ENCODE data around the gene ARFIP1. TPM values are rescaled to one million over a fixed set of nuclear protein-coding genes. Genes with fewer than 3 reads are reported as not detected.
A peak's percentile ranks its signal among the peaks of the same experiment; 100 is the strongest.

ARFIP1 gene
- total and polyA plus RNA-seq, 2 of the 8 experiments (the other 6 are each of a cell fraction or from before 2014, with no cell fraction given), result 13.5 to 38.0 TPM

DNA sequence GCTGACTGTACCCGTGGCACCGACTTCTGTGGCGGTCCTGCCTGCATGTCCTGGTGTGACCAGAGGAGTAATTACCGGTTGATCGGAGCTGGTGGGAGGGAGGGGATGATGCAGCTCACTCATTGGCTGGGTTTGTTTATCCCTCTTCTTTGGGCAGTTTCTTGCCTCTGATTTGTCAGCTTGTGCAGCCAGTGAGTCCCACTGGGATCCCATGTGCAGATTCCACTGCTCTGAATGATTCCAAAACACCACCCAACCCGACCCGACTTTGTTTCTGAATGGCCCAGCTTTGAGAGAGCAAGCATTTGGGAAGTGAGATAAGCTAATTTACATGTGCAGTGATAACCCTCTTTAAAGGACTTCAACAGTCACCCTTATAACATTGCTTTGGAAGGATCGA lies 170.2 kb downstream of the ARFIP1 start:
- peaks cover 0 to 73% of the 10 kb centered on the region in 2 experiments; a peak in 2 of 4 replicates for H3K79me2 ChIP-seq (ENCODE audit: control insufficient read depth in 1 of 2, insufficient read depth in 2 of 2, low read length in 2 of 2)
- POLR2A ChIA-PET (ENCODE audit: partially characterized antibody), result interaction anchor here (1.2 to 5.8 kb wide), 5 partner anchors 12 to 33 kb away, joined by 3 to 61 read pairs (median 4); partner anchors contain the start of gene FHDC1

More for the DNA sequence above, 170.2 kb downstream of the ARFIP1 start:
- Histone ChIP-seq H2BK5ac (ENCODE audit: low read depth, low read length) (peak overlapping the region; percentile 38), H4K5ac (ENCODE audit: insufficient read length, low read depth, low read length) (peak overlapping the region; percentile 13), H2BK15ac (ENCODE audit: low read length) (no peak overlapping the region), H3K36me3 (ENCODE audit: control insufficient read depth in 2 of 4, insufficient read depth in 4 of 4, low read length in 3 of 4) (peaks cover 4 to 23% (median 13%) of the 10 kb centered on the region in 4 experiments; a peak in 7 of 8 replicates), H3K18ac (ENCODE audit: extremely low read depth, low read length) (0 out of 2 replicates have a peak overlapping the region, but pooled peaks have one; percentile 9), H3K9me3 (ENCODE audit: insufficient read depth in 2 of 2, low read depth in 1 of 2, low read length in 1 of 2) (no peaks in the 10 kb centered on the region), H2AFZ (ENCODE audit: low read length) (no peak overlapping the region), H4K8ac (ENCODE audit: extremely low read depth, insufficient read depth, low read length) (no peak overlapping the region), H3K23ac (ENCODE audit: insufficient read length) (no peak overlapping the region), H3K27ac (ENCODE audit: low read depth, low read length) (peak overlapping the region; percentile 36; the same call in 1 of the 2 replicates), H3K14ac (ENCODE audit: insufficient read length) (no peak overlapping the region), H4K91ac (replicated peaks; ENCODE audit: insufficient read length, low read length) (no peak overlapping the region), H3K4me2 (ENCODE audit: insufficient read depth in 1 of 2, low read depth in 2 of 2, low read length in 2 of 2) (peak overlapping the region in 1 of 2 experiments; percentile 32; a peak in 2 of 4 replicates), H3K79me1 (ENCODE audit: low read depth, low read length) (peaks cover 5% of the 10 kb centered on the region; the same call in 1 of the 2 replicates), H2BK120ac (replicated peaks; ENCODE audit: low read depth, low read length) (no peak overlapping the region), H3K27me3 (replicated peaks in 1 of 4; ENCODE audit: control insufficient read depth in 3 of 4, extremely low read depth in 1 of 4, insufficient read depth in 3 of 4, low read length in 3 of 4) (no peaks in the 10 kb centered on the region), H4K20me1 (replicated peaks in 1 of 2; ENCODE audit: control insufficient read depth in 1 of 2, insufficient read depth in 2 of 2, low read length in 2 of 2) (peaks cover 0 to 6% of the 10 kb centered on the region in 2 experiments), H3K4ac (replicated peaks; ENCODE audit: insufficient read length, low read depth, low read length) (no peak overlapping the region), H2BK12ac (ENCODE audit: low read depth, low read length) (peak overlapping the region; percentile 18; the same call in 1 of the 2 replicates), H3K4me1 (replicated peaks in 1 of 4; ENCODE audit: control insufficient read depth in 3 of 4, insufficient read depth in 4 of 4, low read length in 3 of 4) (peaks cover 7 to 22% (median 14%) of the 10 kb centered on the region in 4 experiments), H2BK20ac (ENCODE audit: low read length) (no peak overlapping the region), H3K23me2 (ENCODE audit: low read depth, low read length) (no peaks in the 10 kb centered on the region), H3K9ac (replicated peaks in 1 of 4; ENCODE audit: extremely low read depth in 1 of 4, low read depth in 3 of 4, low read length in 3 of 4) (no peak overlapping the region), H3K56ac (replicated peaks; ENCODE audit: insufficient read length, low read depth, low read length) (no peak overlapping the region), H3K4me3 (ENCODE audit: extremely low read depth in 1 of 4, insufficient read depth in 2 of 4, low read depth in 3 of 4, low read length in 4 of 4) (no peak overlapping the region), H2AK5ac (ENCODE audit: low read depth, low read length) (no peak overlapping the region)
- 66% methylated on average over 8 of the region's 8 CpGs; no CpG with 5 or more reads in 1 of the 2 experiments for WGBS, 2 experiments (ENCODE audit: extremely low coverage in 1 of 2, insufficient coverage in 1 of 2, insufficient read length in 1 of 2, insufficient replicate concordance in 2 of 2, low coverage in 1 of 2, low lambda C conversion rate in 2 of 2, missing lambda C conversion rate in 1 of 2)
- DNase-seq (ENCODE audit: low read depth in 1 of 2, low spot score in 2 of 2), result no peak
- peak; percentile 13 for FAIRE-seq
- CTCF ChIA-PET (ENCODE audit: partially characterized antibody), result interaction anchor here (0.6 to 4.8 kb wide), 14 partner anchors 11 to 315 kb away, joined by 3 to 35 read pairs (median 4); partner anchors contain the start of gene FHDC1
- TF ChIP-seq, protein P1, sequence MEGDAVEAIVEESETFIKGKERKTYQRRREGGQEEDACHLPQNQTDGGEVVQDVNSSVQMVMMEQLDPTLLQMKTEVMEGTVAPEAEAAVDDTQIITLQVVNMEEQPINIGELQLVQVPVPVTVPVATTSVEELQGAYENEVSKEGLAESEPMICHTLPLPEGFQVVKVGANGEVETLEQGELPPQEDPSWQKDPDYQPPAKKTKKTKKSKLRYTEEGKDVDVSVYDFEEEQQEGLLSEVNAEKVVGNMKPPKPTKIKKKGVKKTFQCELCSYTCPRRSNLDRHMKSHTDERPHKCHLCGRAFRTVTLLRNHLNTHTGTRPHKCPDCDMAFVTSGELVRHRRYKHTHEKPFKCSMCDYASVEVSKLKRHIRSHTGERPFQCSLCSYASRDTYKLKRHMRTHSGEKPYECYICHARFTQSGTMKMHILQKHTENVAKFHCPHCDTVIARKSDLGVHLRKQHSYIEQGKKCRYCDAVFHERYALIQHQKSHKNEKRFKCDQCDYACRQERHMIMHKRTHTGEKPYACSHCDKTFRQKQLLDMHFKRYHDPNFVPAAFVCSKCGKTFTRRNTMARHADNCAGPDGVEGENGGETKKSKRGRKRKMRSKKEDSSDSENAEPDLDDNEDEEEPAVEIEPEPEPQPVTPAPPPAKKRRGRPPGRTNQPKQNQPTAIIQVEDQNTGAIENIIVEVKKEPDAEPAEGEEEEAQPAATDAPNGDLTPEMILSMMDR (IDR thresholded peaks at IDR 0.05; ENCODE audit: control extremely low read depth in 1 of 3, insufficient read depth in 1 of 3, low read depth in 1 of 3, low read length in 3 of 3), result peak in 1 of 3 experiments; percentile 2; a peak in 1 of 4 replicates
- no peak for TF ChIP-seq HDAC6 (IDR thresholded peaks at IDR 0.05; ENCODE audit: low read depth, low read length)
- TF ChIP-seq, protein P2, sequence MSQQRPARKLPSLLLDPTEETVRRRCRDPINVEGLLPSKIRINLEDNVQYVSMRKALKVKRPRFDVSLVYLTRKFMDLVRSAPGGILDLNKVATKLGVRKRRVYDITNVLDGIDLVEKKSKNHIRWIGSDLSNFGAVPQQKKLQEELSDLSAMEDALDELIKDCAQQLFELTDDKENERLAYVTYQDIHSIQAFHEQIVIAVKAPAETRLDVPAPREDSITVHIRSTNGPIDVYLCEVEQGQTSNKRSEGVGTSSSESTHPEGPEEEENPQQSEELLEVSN (IDR thresholded peaks at IDR 0.05), result 0 out of 2 replicates have a peak, but pooled peaks have one; percentile 19
